ENCODE measurements around the gene COCH. TPM values are rescaled to one million over a fixed set of nuclear protein-coding genes. Genes with fewer than 3 reads are reported as not detected.
"Not testable (repeated sequence)": the region's sequence is repeated elsewhere in the genome, so short reads cannot be mapped to it uniquely, and the experiment has no call there.

The COCH gene
- total RNA-seq, 2 donors from 2014 or later, result 0.14 to 1.3 TPM

DNA sequence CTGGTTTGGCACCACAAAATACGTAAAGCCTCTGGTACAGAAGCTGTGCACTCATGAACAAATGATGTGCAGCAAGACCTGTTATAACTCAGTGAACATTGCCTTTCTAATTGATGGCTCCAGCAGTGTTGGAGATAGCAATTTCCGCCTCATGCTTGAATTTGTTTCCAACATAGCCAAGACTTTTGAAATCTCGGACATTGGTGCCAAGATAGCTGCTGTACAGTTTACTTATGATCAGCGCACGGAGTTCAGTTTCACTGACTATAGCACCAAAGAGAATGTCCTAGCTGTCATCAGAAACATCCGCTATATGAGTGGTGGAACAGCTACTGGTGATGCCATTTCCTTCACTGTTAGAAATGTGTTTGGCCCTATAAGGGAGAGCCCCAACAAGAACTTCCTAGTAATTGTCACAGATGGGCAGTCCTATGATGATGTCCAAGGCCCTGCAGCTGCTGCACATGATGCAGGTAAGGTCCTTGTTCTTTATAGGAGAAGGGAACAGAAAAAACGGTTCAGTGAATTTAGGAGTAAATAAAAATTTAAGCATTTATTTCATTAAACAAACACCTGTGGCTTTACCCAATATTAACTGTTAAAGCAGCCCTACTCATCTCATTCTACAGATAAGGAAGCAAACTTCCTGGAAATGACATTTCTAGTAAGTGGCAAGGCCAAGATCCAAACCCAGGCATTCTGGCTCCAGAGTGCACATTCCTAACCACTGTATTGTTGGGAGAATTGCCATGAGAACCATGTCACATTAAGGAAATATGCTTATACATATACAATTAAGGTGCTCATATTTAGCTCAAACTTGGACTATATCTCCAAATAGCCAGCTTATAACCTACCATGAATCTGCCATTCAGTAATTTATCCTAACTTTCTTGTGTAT, 11.7 kb downstream of the COCH start:
- Mint-ChIP-seq H3K27ac (no peak overlapping the region), H3K9me3 (no peaks in the 10 kb centered on the region), H3K36me3 (no peaks in the 10 kb centered on the region), H3K4me1 (ENCODE audit: low read depth in 2 of 2) (peaks cover 0 to 5% of the 10 kb centered on the region in 2 donors), H3K27me3 (no peaks in the 10 kb centered on the region), H3K4me3 (no peak overlapping the region)
- ATAC-seq (no peak), DNase-seq (ENCODE audit: low spot score) (no peak)

DNA sequence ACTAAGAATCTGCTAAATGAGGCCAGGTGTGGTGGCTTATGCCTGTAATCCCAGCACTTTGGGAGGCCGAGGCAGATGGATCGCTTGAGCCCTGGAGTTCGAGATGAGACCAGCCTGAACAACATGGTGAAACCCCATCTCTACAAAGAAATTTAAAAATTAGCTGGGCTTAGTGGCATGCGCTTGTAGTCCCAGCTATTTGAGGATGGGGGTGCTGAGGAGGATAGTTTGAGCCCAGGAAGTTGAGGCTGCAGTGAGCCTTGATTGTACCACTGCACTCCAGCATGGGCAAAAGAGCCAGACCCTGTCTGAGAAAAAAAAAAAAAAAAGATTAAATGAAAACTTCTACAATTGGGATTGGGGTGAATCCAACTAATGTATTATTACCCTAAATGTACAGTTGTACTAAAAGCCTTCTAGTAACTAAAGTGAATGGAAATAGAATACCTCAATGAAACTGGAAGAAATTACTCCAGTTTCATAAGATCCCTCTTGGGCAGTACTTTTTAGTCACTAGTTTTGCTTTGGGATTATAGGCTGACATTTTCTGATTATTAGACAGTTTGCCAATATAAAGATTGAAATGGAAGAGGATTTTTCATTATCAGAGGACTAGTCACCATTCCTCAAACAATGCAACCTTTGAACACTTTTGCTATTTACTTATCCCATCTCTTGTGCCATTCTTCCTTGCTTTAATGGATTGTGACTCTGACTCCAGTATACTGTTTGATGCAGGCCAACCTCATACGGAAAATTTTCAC, 14.3 kb downstream of the COCH start:
- ATAC-seq, result no peak
- H3K36me3 Mint-ChIP-seq, result no peaks in the 10 kb centered on the region
- H3K27me3 Mint-ChIP-seq, result no peaks in the 10 kb centered on the region
- no peak overlapping the region for H3K4me3 Mint-ChIP-seq
- no peaks in the 10 kb centered on the region for H3K9me3 Mint-ChIP-seq
- peaks cover 0 to 3% of the 10 kb centered on the region in 2 donors for H3K4me1 Mint-ChIP-seq (ENCODE audit: low read depth in 2 of 2)
- H3K27ac Mint-ChIP-seq, result no peak overlapping the region
- no peak for DNase-seq (ENCODE audit: low spot score)

DNA sequence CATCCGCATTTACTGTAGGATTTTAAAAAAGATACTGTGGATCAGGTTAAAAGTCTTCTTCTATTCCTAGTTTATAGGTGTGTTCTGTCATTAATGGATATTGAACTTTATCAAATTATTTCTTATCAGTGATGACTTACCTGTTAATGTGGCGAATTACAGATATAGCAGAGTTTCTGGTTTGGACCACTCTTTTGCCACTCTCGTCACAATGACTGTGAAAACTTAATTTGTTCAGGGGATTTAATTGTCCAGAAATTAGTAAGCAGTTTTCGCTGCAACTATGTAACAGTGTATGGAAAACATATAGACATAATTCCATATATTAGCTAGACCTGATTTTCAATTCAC, 14.9 kb downstream of the COCH start:
- Mint-ChIP-seq H3K4me1 (ENCODE audit: low read depth in 2 of 2) (peaks cover 0 to 3% of the 10 kb centered on the region in 2 donors), H3K4me3 (no peak overlapping the region), H3K27ac (no peak overlapping the region), H3K27me3 (no peaks in the 10 kb centered on the region), H3K36me3 (peaks cover under 1% of the 10 kb centered on the region), H3K9me3 (no peaks in the 10 kb centered on the region)
- ATAC-seq (no peak), DNase-seq (ENCODE audit: low spot score) (no peak)

DNA sequence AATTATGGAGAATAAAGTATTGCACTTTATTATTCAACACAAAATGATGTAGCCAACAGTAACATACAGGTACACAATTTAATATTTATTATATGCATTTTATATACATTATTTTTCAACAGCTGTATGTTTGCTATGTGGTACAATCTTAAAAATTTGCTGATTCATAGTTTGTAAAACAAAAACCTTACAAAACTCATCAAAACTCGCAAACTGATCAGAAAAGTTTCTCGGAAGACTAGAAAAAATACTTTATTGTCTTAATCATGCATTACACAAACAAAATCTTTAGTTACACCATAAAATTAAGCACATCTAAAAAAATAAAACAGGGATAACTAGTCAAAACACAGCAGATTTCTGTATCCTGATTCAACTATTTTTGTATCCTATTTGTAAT, 19.5 kb downstream of the COCH start:
- Mint-ChIP-seq H3K4me1 (ENCODE audit: low read depth in 2 of 2) (peaks cover 0 to 3% of the 10 kb centered on the region in 2 donors), H3K27me3 (no peaks in the 10 kb centered on the region), H3K4me3 (no peak overlapping the region), H3K36me3 (peaks cover 18% of the 10 kb centered on the region), H3K9me3 (no peaks in the 10 kb centered on the region), H3K27ac (no peak overlapping the region)
- ATAC-seq, result no peak
- DNase-seq (ENCODE audit: low spot score), result no peak

DNA sequence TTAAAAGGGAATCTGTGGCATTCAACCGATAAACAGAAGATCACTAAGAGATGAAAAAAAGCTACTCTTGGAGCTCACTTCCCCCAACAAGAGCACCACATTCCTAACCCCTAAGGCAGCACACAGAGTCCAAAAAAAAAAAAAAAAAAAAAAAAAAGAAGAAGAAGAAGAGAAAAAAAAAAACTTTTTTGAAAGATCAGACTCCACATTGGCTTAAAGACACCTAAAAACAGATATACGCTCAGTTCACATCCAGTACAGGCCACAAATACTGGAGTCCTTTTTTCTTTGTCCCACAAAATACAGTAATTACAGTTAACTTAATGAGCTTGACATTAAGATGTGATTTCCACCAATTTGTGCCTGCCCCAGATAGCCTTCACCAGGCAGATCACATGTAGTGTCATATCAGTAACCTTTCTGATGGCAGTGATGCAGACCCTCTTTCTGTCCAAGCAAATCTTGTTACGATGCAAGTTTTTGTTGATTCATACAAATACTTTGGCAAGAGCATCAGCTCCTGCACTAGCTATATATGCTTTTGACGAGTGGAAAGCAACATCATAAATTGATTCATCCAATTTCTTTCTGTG, 20.7 kb downstream of the COCH start:
- Mint-ChIP-seq H3K36me3 (peaks cover 23% of the 10 kb centered on the region), H3K4me3 (no peak overlapping the region), H3K27ac (no peak overlapping the region), H3K27me3 (no peaks in the 10 kb centered on the region), H3K4me1 (ENCODE audit: low read depth in 2 of 2) (peaks cover 6 to 7% of the 10 kb centered on the region in 2 donors), H3K9me3 (no peaks in the 10 kb centered on the region)
- DNase-seq (ENCODE audit: low spot score) (no peak), ATAC-seq (no peak)

DNA sequence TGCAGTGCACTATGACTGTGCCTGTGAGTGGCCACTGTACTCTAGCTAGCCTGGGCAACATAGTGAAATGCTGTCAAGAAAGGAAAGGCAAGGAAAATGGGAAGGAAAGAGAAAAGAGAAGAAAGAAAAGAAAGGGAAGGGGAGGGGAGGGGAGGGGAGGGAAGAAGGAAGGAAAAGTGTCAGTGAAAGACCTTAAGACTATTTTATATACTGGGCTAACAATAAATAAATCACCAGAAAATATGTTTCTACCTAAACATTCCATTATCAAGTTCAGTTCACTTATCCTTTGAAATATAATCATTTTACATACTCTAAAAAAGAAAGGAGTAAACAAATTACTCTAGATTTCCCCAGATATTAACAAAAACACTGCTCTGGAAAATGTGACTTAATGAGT, 22.1 kb downstream of the COCH start:
- H3K27ac Mint-ChIP-seq, result no peak overlapping the region
- no peak for ATAC-seq
- no peaks in the 10 kb centered on the region for H3K9me3 Mint-ChIP-seq
- DNase-seq (ENCODE audit: low spot score), result no peak
- H3K4me1 Mint-ChIP-seq (ENCODE audit: low read depth in 2 of 2), result peaks cover 6 to 7% of the 10 kb centered on the region in 2 donors
- no peaks in the 10 kb centered on the region for H3K27me3 Mint-ChIP-seq
- H3K4me3 Mint-ChIP-seq, result no peak overlapping the region
- peaks cover 23% of the 10 kb centered on the region for H3K36me3 Mint-ChIP-seq

DNA sequence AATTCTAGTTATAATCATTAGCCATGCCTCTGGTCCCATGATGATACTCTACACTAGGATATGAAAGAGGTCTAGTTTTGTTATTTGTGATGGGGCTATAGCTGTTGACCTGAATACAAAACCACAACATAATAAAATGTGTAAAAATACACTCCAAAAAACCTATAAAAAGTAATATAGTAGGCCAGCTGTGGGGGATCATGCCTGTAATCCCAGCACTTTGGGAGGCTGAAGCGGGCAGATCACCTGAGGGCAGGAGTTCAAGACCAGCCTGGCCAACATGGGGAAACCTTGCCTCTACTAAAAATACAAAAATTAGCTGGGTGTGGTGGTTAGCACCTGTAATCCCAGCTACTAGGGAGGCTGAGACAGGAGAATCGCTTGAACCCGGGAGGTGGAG, 22.8 kb downstream of the COCH start:
- not testable (repeated sequence) for H3K27me3 Mint-ChIP-seq; H3K4me1 Mint-ChIP-seq (ENCODE audit: low read depth in 2 of 2); ATAC-seq; H3K27ac Mint-ChIP-seq; DNase-seq (ENCODE audit: low spot score); H3K9me3 Mint-ChIP-seq; H3K4me3 Mint-ChIP-seq
- H3K36me3 Mint-ChIP-seq, result peaks cover 23% of the 10 kb centered on the region

DNA sequence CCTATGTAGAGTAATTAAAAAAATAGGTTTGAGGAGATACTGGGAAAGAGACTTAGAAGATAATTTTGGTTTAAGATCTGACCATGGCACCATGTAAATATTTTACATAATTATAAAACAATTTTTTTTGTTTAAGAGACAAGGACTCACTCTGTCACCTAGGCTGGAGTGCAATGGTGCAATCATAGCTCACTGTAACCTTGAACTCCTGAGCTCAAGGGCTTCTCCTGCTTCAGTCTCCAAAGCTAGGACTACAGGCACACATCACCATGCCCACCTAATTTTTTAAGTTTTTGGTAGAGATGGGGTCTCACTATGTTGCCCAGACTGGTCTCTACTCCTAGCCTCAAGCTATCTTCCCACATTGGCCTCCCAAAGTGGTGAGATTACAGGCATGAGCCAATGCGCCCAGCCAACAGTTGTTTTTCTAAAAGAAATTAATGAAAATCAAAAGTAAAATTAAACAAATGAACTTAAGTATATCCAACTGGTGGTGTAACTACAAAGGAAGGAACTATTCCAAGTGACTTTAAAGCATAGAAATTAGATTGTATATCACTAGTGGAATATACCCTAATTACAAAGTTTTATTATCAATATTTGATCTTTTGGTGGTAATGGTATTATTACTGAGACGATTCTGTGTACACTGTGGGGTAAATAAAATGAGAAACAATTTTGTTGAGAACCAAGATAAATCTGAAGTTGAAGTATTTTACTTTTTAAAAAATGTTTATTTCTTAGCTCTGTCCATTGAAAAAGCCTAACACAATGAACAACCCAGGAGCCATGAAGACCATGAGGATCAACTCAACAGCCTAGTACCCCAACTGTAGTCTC, 29.1 kb downstream of the COCH start:
- H3K36me3 Mint-ChIP-seq, result peaks cover 5% of the 10 kb centered on the region
- no peak for DNase-seq (ENCODE audit: low spot score)
- H3K4me1 Mint-ChIP-seq (ENCODE audit: low read depth in 2 of 2), result peaks cover 3 to 7% of the 10 kb centered on the region in 2 donors
- H3K4me3 Mint-ChIP-seq, result no peak overlapping the region
- no peak overlapping the region for H3K27ac Mint-ChIP-seq
- no peak for ATAC-seq
- H3K27me3 Mint-ChIP-seq, result no peaks in the 10 kb centered on the region
- H3K9me3 Mint-ChIP-seq, result no peaks in the 10 kb centered on the region

DNA sequence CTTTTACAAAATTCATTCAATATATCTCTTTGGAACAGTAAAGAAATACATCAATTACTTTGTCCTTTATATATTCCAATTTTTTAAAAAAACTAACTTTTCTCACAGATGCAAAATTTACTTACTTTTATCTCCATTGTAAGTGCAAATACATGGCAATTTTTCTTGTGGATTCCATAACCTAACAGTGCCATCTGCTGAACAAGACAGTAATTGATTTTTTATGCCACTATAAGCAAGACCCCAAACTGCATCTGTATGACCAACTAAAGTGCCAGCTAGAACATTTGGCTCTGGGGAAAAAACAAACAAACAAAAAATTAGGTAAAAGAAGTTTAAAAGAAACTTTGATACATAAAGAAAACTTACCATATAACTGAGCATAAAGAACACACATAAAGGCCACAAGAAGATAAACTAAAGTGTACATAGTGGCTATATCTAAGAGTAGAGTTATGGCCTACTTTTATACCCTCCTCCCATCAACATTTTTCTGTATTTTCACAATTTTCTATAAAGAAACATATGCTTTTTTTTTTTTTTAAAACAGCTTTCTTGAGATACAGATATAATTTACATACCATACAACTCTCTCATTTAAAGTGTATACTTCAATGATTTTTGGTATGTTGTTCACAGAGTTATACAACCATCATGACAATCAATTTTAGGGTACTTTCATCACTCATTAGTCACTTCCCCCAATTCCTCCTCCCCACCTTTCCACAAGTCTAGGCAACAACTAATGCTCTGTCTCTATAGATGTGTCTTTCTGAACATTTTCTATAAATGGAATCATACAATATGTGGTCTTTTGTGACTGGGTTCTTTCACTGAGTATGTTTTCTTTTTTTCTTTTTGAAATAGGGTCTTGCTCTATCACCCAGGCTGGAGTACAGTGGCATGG, 32.6 kb downstream of the COCH start:
- H3K36me3 Mint-ChIP-seq, result no peaks in the 10 kb centered on the region
- DNase-seq (ENCODE audit: low spot score) (no peak), ATAC-seq (no peak)
- no peaks in the 10 kb centered on the region for H3K9me3 Mint-ChIP-seq
- no peaks in the 10 kb centered on the region for H3K4me1 Mint-ChIP-seq (ENCODE audit: low read depth in 2 of 2)
- no peak overlapping the region for H3K27ac Mint-ChIP-seq
- no peaks in the 10 kb centered on the region for H3K27me3 Mint-ChIP-seq
- no peak overlapping the region for H3K4me3 Mint-ChIP-seq

DNA sequence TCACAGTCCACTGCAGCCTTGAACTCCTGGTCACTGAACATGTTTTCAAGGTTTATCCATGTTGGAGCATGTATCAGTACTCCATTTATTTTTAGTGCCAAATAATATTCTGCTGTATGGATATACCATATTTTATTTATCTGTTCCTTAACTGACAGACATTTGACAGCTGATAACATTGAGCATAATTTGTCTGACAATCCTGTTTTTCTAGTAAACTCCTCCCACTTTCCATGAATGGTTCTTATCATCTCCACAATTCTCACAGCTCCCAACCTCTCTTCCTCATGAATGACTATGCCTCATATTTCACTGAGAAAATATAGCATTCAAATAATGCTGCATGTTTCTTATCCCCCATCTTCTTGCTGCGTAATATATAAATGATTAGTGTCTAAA, 33.3 kb downstream of the COCH start:
- DNase-seq (ENCODE audit: low spot score) (no peak), ATAC-seq (no peak)
- Mint-ChIP-seq H3K4me3 (no peak overlapping the region), H3K27ac (no peak overlapping the region), H3K9me3 (no peaks in the 10 kb centered on the region), H3K4me1 (ENCODE audit: low read depth in 2 of 2) (no peaks in the 10 kb centered on the region), H3K27me3 (no peaks in the 10 kb centered on the region), H3K36me3 (no peaks in the 10 kb centered on the region)

DNA sequence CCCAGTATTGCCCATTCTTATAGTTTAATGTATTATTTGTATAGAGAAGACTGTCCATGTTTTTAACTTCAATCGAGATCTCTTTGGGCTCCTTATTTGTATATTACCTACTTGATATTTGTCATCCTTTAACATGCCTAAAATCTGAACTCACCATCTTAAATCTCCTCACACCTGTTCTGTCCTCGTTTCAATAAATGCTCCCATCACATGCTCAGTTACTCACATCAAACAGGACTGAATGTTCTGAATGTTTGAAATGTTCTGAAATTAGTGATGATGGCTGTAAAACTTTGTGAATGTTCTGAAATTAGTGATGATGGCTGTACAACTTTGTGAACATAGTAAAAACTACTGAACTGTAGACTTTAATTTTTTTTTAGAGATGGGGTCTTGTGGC, 34.5 kb downstream of the COCH start:
- Mint-ChIP-seq H3K27me3 (no peaks in the 10 kb centered on the region), H3K36me3 (no peaks in the 10 kb centered on the region), H3K9me3 (no peaks in the 10 kb centered on the region), H3K4me1 (ENCODE audit: low read depth in 2 of 2) (no peaks in the 10 kb centered on the region), H3K4me3 (no peak overlapping the region), H3K27ac (no peak overlapping the region)
- DNase-seq (ENCODE audit: low spot score) (no peak), ATAC-seq (no peak)

DNA sequence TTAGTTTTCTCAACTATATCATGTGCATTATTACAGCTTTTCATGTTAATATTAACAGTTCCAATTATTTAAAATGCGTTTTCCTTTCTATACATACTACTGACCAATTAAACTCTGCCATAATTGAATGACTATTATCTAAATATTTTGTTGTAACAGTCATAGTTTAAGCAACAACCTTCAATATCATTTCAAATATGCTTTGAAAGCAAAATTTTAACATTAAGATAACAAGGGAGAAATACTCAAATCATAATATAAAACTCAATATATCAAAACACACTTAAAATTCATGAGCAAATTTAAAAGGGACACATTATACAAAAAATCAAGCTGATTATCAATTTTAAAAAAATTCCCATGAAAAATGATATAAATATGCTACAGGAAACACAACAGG, 40.5 kb downstream of the COCH start:
- Mint-ChIP-seq H3K27ac (no peak overlapping the region), H3K4me3 (no peak overlapping the region), H3K4me1 (ENCODE audit: low read depth in 2 of 2) (no peaks in the 10 kb centered on the region), H3K9me3 (no peaks in the 10 kb centered on the region), H3K36me3 (no peaks in the 10 kb centered on the region), H3K27me3 (no peaks in the 10 kb centered on the region)
- DNase-seq (ENCODE audit: low spot score) (no peak), ATAC-seq (no peak)

DNA sequence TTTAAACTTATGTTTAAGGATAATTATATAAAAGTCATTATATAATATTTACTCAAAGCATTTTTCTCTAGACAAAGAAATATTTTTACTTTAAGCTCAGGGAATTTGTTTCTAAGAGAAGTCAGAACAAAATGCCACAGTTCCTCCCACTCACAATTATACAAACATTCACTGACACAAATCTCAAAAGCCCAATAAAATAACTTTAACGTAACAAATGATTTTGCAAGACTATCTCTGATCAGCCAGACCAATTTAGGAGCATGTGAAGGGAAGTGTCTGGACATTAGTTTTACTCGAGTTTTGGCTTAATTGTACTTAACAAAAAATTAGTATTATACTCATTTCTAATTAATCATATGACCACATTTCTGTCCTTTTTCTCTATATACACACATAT, 41.2 kb downstream of the COCH start:
- H3K27ac Mint-ChIP-seq, result no peak overlapping the region
- H3K9me3 Mint-ChIP-seq, result no peaks in the 10 kb centered on the region
- no peak for ATAC-seq
- no peak overlapping the region for H3K4me3 Mint-ChIP-seq
- DNase-seq (ENCODE audit: low spot score), result no peak
- H3K4me1 Mint-ChIP-seq (ENCODE audit: low read depth in 2 of 2), result peaks cover under 1 to 1% of the 10 kb centered on the region in 2 donors
- H3K27me3 Mint-ChIP-seq, result no peaks in the 10 kb centered on the region
- H3K36me3 Mint-ChIP-seq, result no peaks in the 10 kb centered on the region

Measured in natural killer cell treated with Interleukin-12 subunit alpha and Interleukin-12 subunit beta and Interleukin-15 and Interleukin-18, amount 100 ng/mL, for 72 hours (primary cell).